ENCODE results near the gene PFDN2.
"Not testable (repeated sequence)": the region's sequence is repeated elsewhere in the genome, so short reads cannot be mapped to it uniquely, and the experiment has no call there.

Gene PFDN2

GRCh38 chr1:161121042-161121650 lies 3.3 kb upstream of the PFDN2 start:
- Histone ChIP-seq H3K27ac (ENCODE audit: low read length) (no peak overlapping the region), H3K36me3 (ENCODE audit: control insufficient read depth in 2 of 2, insufficient read depth in 2 of 2, low read length in 2 of 2) (peaks cover 42 to 45% of the 10 kb centered on the region in 2 donors), H3K4me1 (ENCODE audit: control insufficient read depth, insufficient read depth, low read length) (peaks cover 31% of the 10 kb centered on the region)

DNA sequence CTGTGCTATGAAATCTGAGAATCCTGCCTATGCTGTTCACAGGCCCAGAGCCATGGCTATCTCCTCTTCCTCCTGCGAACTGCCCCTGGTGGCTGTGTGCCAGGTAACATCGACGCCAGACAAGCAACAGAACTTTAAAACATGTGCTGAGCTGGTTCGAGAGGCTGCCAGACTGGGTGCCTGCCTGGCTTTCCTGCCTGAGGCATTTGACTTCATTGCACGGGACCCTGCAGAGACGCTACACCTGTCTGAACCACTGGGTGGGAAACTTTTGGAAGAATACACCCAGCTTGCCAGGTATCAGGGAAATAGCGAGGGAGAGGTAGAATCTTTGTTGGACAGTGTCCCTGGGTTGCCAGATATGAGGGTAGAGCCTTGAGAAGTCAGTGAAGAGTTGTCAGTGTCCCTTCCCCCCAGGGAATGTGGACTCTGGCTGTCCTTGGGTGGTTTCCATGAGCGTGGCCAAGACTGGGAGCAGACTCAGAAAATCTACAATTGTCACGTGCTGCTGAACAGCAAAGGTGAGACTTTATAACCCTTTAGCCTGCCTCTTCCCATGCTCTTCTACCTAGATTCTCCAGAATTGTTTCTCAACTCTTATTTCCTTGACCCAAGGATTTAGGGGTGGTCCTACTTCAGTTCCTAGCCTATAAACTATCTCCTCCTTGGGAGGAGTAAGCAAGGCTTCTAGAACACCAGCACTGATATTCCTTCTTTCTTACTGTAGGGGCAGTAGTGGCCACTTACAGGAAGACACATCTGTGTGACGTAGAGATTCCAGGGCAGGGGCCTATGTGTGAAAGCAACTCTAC lies 1.5 kb upstream of the PFDN2 start:
- Histone ChIP-seq H3K9me3 (ENCODE audit: control insufficient read depth in 2 of 2, low read length in 2 of 2) (no peaks in the 10 kb centered on the region), H3K27ac (ENCODE audit: low read length) (peak overlapping the region; percentile 91), H3K27me3 (ENCODE audit: control insufficient read depth in 1 of 2, insufficient read depth in 2 of 2, low read length in 2 of 2) (no peaks in the 10 kb centered on the region), H3K36me3 (ENCODE audit: control insufficient read depth in 2 of 2, insufficient read depth in 2 of 2, low read length in 2 of 2) (peaks cover 37% of the 10 kb centered on the region in 2 donors), H3K4me1 (ENCODE audit: control insufficient read depth, insufficient read depth, low read length) (peaks cover 36% of the 10 kb centered on the region), H3K4me3 (ENCODE audit: low read length in 2 of 2) (peak overlapping the region; percentile 99 to 100), H3K9ac (ENCODE audit: low read length in 2 of 2) (peak overlapping the region; percentile 98 to 99)

More at GRCh38 chr1:161121042-161121650, 3.3 kb upstream of the PFDN2 start:
- no peak overlapping the region for H3K9ac ChIP-seq (ENCODE audit: low read length in 2 of 2)
- H3K4me3 ChIP-seq (ENCODE audit: low read length in 2 of 2) = no peak overlapping the region
- H3K27me3 ChIP-seq (ENCODE audit: control insufficient read depth in 1 of 2, insufficient read depth in 2 of 2, low read length in 2 of 2) = no peaks in the 10 kb centered on the region
- no peaks in the 10 kb centered on the region for H3K9me3 ChIP-seq (ENCODE audit: control insufficient read depth in 2 of 2, low read length in 2 of 2)

- H3K4me1 ChIP-seq (ENCODE audit: control insufficient read depth, insufficient read depth, low read length) = peaks cover 36% of the 10 kb centered on the region
- not testable (repeated sequence) for H3K9me3 ChIP-seq (ENCODE audit: control insufficient read depth in 2 of 2, low read length in 2 of 2); H3K27ac ChIP-seq (ENCODE audit: low read length); H3K4me3 ChIP-seq (ENCODE audit: low read length in 2 of 2); H3K9ac ChIP-seq (ENCODE audit: low read length in 2 of 2); H3K36me3 ChIP-seq (ENCODE audit: control insufficient read depth in 2 of 2, insufficient read depth in 2 of 2, low read length in 2 of 2); H3K27me3 ChIP-seq (ENCODE audit: control insufficient read depth in 1 of 2, insufficient read depth in 2 of 2, low read length in 2 of 2)
Observed at GRCh38 chr1:161115961-161116360, 1.9 kb downstream of the PFDN2 start.

DNA sequence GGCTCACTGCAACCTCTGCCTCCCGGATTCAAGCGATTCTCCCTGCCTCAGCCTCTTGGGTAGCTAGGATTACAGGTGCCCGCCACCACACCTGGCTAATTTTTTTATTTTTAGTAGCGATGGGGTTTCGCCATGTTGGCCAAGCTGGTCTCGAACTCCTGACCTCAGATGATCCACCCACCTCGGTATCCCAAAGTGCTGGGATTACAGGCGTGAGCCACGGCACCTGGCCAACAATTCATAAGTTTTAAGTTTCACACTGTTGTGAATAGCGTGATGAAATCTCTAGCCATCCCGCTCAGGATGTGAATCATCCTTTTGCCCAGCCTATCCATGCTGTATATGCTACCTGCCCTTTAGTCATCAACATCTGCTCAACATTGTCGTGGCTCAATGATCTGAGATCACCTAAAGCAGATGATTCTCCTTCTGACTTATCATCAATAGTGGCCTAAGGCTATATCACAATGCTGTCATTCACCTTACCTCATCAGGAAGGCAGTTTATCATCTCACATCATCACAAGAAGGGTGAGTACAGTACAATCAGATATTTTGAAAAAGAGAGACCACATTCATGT lies 2.6 kb downstream of the PFDN2 start:
- peaks cover 33% of the 10 kb centered on the region for H3K4me1 ChIP-seq (ENCODE audit: control insufficient read depth, insufficient read depth, low read length)
- no peak overlapping the region for H3K9ac ChIP-seq (ENCODE audit: low read length in 2 of 2)
- H3K9me3 ChIP-seq (ENCODE audit: control insufficient read depth in 2 of 2, low read length in 2 of 2) = no peaks in the 10 kb centered on the region
- H3K4me3 ChIP-seq (ENCODE audit: low read length in 2 of 2) = no peak overlapping the region
- no peaks in the 10 kb centered on the region for H3K27me3 ChIP-seq (ENCODE audit: control insufficient read depth in 1 of 2, insufficient read depth in 2 of 2, low read length in 2 of 2)
- H3K27ac ChIP-seq (ENCODE audit: low read length) = no peak overlapping the region
- peaks cover 3 to 5% of the 10 kb centered on the region in 2 donors for H3K36me3 ChIP-seq (ENCODE audit: control insufficient read depth in 2 of 2, insufficient read depth in 2 of 2, low read length in 2 of 2)

DNA sequence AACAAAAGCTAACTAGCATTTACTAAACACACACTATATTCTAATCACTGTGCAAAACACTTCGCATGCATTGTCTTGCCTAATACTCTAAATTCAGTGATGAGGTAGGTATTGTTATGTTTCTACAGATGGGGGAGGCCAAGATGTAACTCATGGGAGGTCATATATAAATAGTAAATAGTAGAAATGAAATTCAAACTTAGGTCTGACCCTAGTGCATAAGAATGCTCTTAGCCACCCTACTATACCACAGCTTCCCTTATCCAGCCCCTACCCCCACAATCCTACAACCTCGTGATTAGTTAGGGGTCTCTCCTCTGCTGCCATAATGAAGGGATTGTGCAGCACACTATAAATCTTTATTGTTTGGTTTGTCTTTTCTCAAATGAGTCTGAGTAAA lies 3.3 kb downstream of the PFDN2 start:
- Histone ChIP-seq H3K4me1 (ENCODE audit: control insufficient read depth, insufficient read depth, low read length) (peaks cover 26% of the 10 kb centered on the region), H3K4me3 (ENCODE audit: low read length in 2 of 2) (no peak overlapping the region), H3K27ac (ENCODE audit: low read length) (no peak overlapping the region), H3K27me3 (ENCODE audit: control insufficient read depth in 1 of 2, insufficient read depth in 2 of 2, low read length in 2 of 2) (no peaks in the 10 kb centered on the region), H3K9ac (ENCODE audit: low read length in 2 of 2) (no peak overlapping the region), H3K9me3 (ENCODE audit: control insufficient read depth in 2 of 2, low read length in 2 of 2) (no peaks in the 10 kb centered on the region), H3K36me3 (ENCODE audit: control insufficient read depth in 2 of 2, insufficient read depth in 2 of 2, low read length in 2 of 2) (no peaks in the 10 kb centered on the region)

DNA sequence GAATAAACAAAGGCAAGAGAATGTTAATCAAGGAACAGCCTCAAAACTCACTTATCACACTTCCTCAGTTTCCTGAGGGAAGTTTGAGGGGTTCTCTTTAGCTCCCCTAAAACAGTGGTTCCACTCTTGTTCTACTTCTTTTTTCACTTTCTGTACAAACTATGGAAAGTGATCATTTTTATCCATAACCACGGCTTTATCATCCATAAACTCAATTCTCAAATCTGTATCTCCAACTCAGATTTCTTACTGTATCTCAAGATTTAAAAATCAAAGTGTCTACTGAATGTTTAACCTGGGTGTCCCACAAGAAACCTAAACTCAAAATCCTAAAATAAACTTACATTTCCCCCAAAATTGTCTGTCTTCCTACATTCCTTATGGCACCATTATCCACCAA lies 3.9 kb downstream of the PFDN2 start:
- Histone ChIP-seq H3K4me3 (ENCODE audit: low read length in 2 of 2) (no peak overlapping the region), H3K4me1 (ENCODE audit: control insufficient read depth, insufficient read depth, low read length) (peaks cover 20% of the 10 kb centered on the region), H3K27ac (ENCODE audit: low read length) (no peak overlapping the region), H3K9ac (ENCODE audit: low read length in 2 of 2) (no peak overlapping the region), H3K27me3 (ENCODE audit: control insufficient read depth in 1 of 2, insufficient read depth in 2 of 2, low read length in 2 of 2) (no peaks in the 10 kb centered on the region), H3K36me3 (ENCODE audit: control insufficient read depth in 2 of 2, insufficient read depth in 2 of 2, low read length in 2 of 2) (no peaks in the 10 kb centered on the region), H3K9me3 (ENCODE audit: control insufficient read depth in 2 of 2, low read length in 2 of 2) (no peaks in the 10 kb centered on the region)

DNA sequence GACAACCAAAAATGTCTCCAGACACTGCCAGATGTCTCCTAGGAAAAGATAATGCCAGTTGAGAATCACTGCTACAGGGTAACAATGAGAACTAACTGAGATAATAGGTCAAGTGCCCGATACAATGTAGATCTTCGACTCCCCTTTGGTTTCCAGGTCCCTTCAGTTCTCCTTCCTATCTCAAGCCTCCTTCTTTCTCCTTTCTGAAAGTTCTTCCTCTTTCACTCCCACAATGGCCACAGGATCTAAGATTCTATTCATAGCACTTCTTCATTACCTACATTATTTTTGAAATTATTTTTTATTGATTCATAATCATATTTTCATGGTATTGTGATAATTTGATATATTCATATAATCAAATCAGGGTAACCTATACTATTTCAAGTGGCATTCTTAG lies 6.3 kb downstream of the PFDN2 start:
- Histone ChIP-seq H3K27me3 (ENCODE audit: control insufficient read depth in 1 of 2, insufficient read depth in 2 of 2, low read length in 2 of 2) (no peaks in the 10 kb centered on the region), H3K9me3 (ENCODE audit: control insufficient read depth in 2 of 2, low read length in 2 of 2) (no peaks in the 10 kb centered on the region), H3K4me3 (ENCODE audit: low read length in 2 of 2) (no peak overlapping the region), H3K9ac (ENCODE audit: low read length in 2 of 2) (no peak overlapping the region), H3K27ac (ENCODE audit: low read length) (no peak overlapping the region), H3K4me1 (ENCODE audit: control insufficient read depth, insufficient read depth, low read length) (peaks cover 8% of the 10 kb centered on the region), H3K36me3 (ENCODE audit: control insufficient read depth in 2 of 2, insufficient read depth in 2 of 2, low read length in 2 of 2) (no peaks in the 10 kb centered on the region)

- Histone ChIP-seq H3K4me1 (ENCODE audit: control insufficient read depth, insufficient read depth, low read length) (peaks cover 4% of the 10 kb centered on the region), H3K9me3 (ENCODE audit: control insufficient read depth in 2 of 2, low read length in 2 of 2) (no peaks in the 10 kb centered on the region), H3K4me3 (ENCODE audit: low read length in 2 of 2) (no peak overlapping the region), H3K9ac (ENCODE audit: low read length in 2 of 2) (no peak overlapping the region), H3K27ac (ENCODE audit: low read length) (no peak overlapping the region), H3K36me3 (ENCODE audit: control insufficient read depth in 2 of 2, insufficient read depth in 2 of 2, low read length in 2 of 2) (no peaks in the 10 kb centered on the region), H3K27me3 (ENCODE audit: control insufficient read depth in 1 of 2, insufficient read depth in 2 of 2, low read length in 2 of 2) (no peaks in the 10 kb centered on the region)
Observed at GRCh38 chr1:161111117-161111516, 6.7 kb downstream of the PFDN2 start.

DNA sequence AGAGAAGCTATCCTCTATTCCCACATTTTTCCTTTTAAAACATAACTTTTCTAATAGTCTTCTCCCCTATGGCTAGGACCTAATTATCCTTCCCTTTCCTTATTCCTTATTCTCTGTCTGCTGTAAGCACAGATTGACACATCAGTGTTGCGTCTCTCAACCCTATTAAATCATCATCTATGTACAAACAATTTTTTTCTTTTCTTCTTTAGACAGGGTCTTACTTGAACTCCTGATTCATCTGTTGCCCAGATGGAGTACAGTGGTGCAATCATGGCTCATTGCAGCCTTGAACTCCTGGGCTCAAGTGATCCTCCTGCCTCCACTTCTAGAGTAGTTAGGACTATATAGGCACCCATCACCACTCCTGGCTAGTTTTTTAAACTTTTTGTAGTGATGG lies 11.4 kb downstream of the PFDN2 start:
- Histone ChIP-seq H3K9me3 (ENCODE audit: control insufficient read depth in 2 of 2, low read length in 2 of 2) (no peaks in the 10 kb centered on the region), H3K27ac (ENCODE audit: low read length) (no peak overlapping the region), H3K27me3 (ENCODE audit: control insufficient read depth in 1 of 2, insufficient read depth in 2 of 2, low read length in 2 of 2) (no peaks in the 10 kb centered on the region), H3K4me1 (ENCODE audit: control insufficient read depth, insufficient read depth, low read length) (no peaks in the 10 kb centered on the region), H3K9ac (ENCODE audit: low read length in 2 of 2) (no peak overlapping the region), H3K36me3 (ENCODE audit: control insufficient read depth in 2 of 2, insufficient read depth in 2 of 2, low read length in 2 of 2) (peaks cover 8 to 9% of the 10 kb centered on the region in 2 donors), H3K4me3 (ENCODE audit: low read length in 2 of 2) (no peak overlapping the region)

- no peaks in the 10 kb centered on the region for H3K27me3 ChIP-seq (ENCODE audit: control insufficient read depth in 1 of 2, insufficient read depth in 2 of 2, low read length in 2 of 2)
- H3K4me3 ChIP-seq (ENCODE audit: low read length in 2 of 2) = no peak overlapping the region
- no peak overlapping the region for H3K27ac ChIP-seq (ENCODE audit: low read length)
- peaks cover 9 to 13% of the 10 kb centered on the region in 2 donors for H3K36me3 ChIP-seq (ENCODE audit: control insufficient read depth in 2 of 2, insufficient read depth in 2 of 2, low read length in 2 of 2)
- H3K4me1 ChIP-seq (ENCODE audit: control insufficient read depth, insufficient read depth, low read length) = peaks cover 18% of the 10 kb centered on the region
- H3K9ac ChIP-seq (ENCODE audit: low read length in 2 of 2) = no peak overlapping the region
- no peaks in the 10 kb centered on the region for H3K9me3 ChIP-seq (ENCODE audit: control insufficient read depth in 2 of 2, low read length in 2 of 2)
Observed at GRCh38 chr1:161100556-161100955, 17.3 kb downstream of the PFDN2 start.
